ENCODE results near the gene TUT7.
A peak's percentile ranks its signal among the peaks of the same experiment; 100 is the strongest.

The TUT7 gene

GRCh38 chr9:86353655-86354010 lies 577 bp downstream of the TUT7 start:
- H3K9me3 ChIP-seq (ENCODE audit: insufficient read depth, low read length) = no peaks in the 10 kb centered on the region
- H3K4me3 ChIP-seq (ENCODE audit: low read length) = peak overlapping the region; percentile 98
- H3K79me2 ChIP-seq (ENCODE audit: low read length) = peaks cover 54% of the 10 kb centered on the region
- H3K9ac ChIP-seq (ENCODE audit: low read length) = peak overlapping the region; percentile 97
- TF ChIP-seq CTCF (IDR thresholded peaks at IDR 0.05; ENCODE audit: low read depth, low read length) = no peak
- TF ChIP-seq EZH2phosphoT487 (IDR thresholded peaks at IDR 0.05; ENCODE audit: low read depth) = no peak
- H3K4me2 ChIP-seq (ENCODE audit: low read length) = peak overlapping the region; percentile 92
- peaks cover 15% of the 10 kb centered on the region for H3K36me3 ChIP-seq (replicated peaks; ENCODE audit: low read depth, low read length)
- peak overlapping the region; percentile 75 for H3K27ac ChIP-seq (ENCODE audit: low read length)
- no peaks in the 10 kb centered on the region for H4K20me1 ChIP-seq (ENCODE audit: insufficient read depth, low read length)
- H2AFZ ChIP-seq (ENCODE audit: low read depth, low read length) = peak overlapping the region; percentile 31; the same call in 1 of the 2 replicates
- peaks cover 44% of the 10 kb centered on the region for H3K4me1 ChIP-seq (ENCODE audit: low read length)
- H3K27me3 ChIP-seq (ENCODE audit: low read depth, low read length) = no peaks in the 10 kb centered on the region

GRCh38 chr9:86352440-86353077 lies 1.7 kb downstream of the TUT7 start:
- Histone ChIP-seq H3K27me3 (ENCODE audit: low read depth, low read length) (no peaks in the 10 kb centered on the region), H2AFZ (ENCODE audit: low read depth, low read length) (no peak overlapping the region), H3K9me3 (ENCODE audit: insufficient read depth, low read length) (no peaks in the 10 kb centered on the region), H4K20me1 (ENCODE audit: insufficient read depth, low read length) (peaks cover 6% of the 10 kb centered on the region), H3K4me3 (ENCODE audit: low read length) (peak overlapping the region; percentile 98), H3K36me3 (replicated peaks; ENCODE audit: low read depth, low read length) (peaks cover 22% of the 10 kb centered on the region), H3K4me1 (ENCODE audit: low read length) (peaks cover 52% of the 10 kb centered on the region), H3K9ac (ENCODE audit: low read length) (peak overlapping the region; percentile 97), H3K4me2 (ENCODE audit: low read length) (peak overlapping the region; percentile 92), H3K79me2 (ENCODE audit: low read length) (peaks cover 64% of the 10 kb centered on the region), H3K27ac (ENCODE audit: low read length) (peak overlapping the region; percentile 75)
- TF ChIP-seq EZH2phosphoT487 (IDR thresholded peaks at IDR 0.05; ENCODE audit: low read depth) = no peak
- no peak for TF ChIP-seq CTCF (IDR thresholded peaks at IDR 0.05; ENCODE audit: low read depth, low read length)

GRCh38 chr9:86351880-86352279 lies 2.3 kb downstream of the TUT7 start:
- H2AFZ ChIP-seq (ENCODE audit: low read depth, low read length) = no peak overlapping the region
- TF ChIP-seq EZH2phosphoT487 (IDR thresholded peaks at IDR 0.05; ENCODE audit: low read depth) (no peak), CTCF (IDR thresholded peaks at IDR 0.05; ENCODE audit: low read depth, low read length) (no peak)
- H3K27me3 ChIP-seq (ENCODE audit: low read depth, low read length) = no peaks in the 10 kb centered on the region
- peak overlapping the region; percentile 97 for H3K9ac ChIP-seq (ENCODE audit: low read length)
- H3K27ac ChIP-seq (ENCODE audit: low read length) = peak overlapping the region; percentile 75
- H4K20me1 ChIP-seq (ENCODE audit: insufficient read depth, low read length) = peaks cover 9% of the 10 kb centered on the region
- H3K79me2 ChIP-seq (ENCODE audit: low read length) = peaks cover 71% of the 10 kb centered on the region
- H3K4me1 ChIP-seq (ENCODE audit: low read length) = peaks cover 52% of the 10 kb centered on the region
- H3K4me3 ChIP-seq (ENCODE audit: low read length) = peak overlapping the region; percentile 98
- H3K4me2 ChIP-seq (ENCODE audit: low read length) = peak overlapping the region; percentile 92
- no peaks in the 10 kb centered on the region for H3K9me3 ChIP-seq (ENCODE audit: insufficient read depth, low read length)
- H3K36me3 ChIP-seq (replicated peaks; ENCODE audit: low read depth, low read length) = peaks cover 22% of the 10 kb centered on the region

GRCh38 chr9:86350006-86350760 lies 4.0 kb downstream of the TUT7 start:
- peaks cover 21% of the 10 kb centered on the region for H4K20me1 ChIP-seq (ENCODE audit: insufficient read depth, low read length)

More at GRCh38 chr9:86350006-86350760, 4.0 kb downstream of the TUT7 start:
- H3K4me1 ChIP-seq (ENCODE audit: low read length) = peaks cover 50% of the 10 kb centered on the region
- TF ChIP-seq CTCF (IDR thresholded peaks at IDR 0.05; ENCODE audit: low read depth, low read length) = no peak
- TF ChIP-seq EZH2phosphoT487 (IDR thresholded peaks at IDR 0.05; ENCODE audit: low read depth) = no peak
- peak overlapping the region; percentile 75 for H3K27ac ChIP-seq (ENCODE audit: low read length)
- peak overlapping the region; percentile 98 for H3K4me3 ChIP-seq (ENCODE audit: low read length)
- peak overlapping the region; percentile 52 for H3K9ac ChIP-seq (ENCODE audit: low read length)
- H3K9me3 ChIP-seq (ENCODE audit: insufficient read depth, low read length) = no peaks in the 10 kb centered on the region
- H3K27me3 ChIP-seq (ENCODE audit: low read depth, low read length) = no peaks in the 10 kb centered on the region
- peak overlapping the region; percentile 92 for H3K4me2 ChIP-seq (ENCODE audit: low read length)
- peaks cover 33% of the 10 kb centered on the region for H3K36me3 ChIP-seq (replicated peaks; ENCODE audit: low read depth, low read length)
- no peak overlapping the region for H2AFZ ChIP-seq (ENCODE audit: low read depth, low read length)
- peaks cover 79% of the 10 kb centered on the region for H3K79me2 ChIP-seq (ENCODE audit: low read length)

All from OCI-LY3 (cell line).